GM06990 (cell line): Measurements from ENCODE around the gene CASZ1.

Experiments
- DNase-seq: peaks from one replicate; pipeline ENCODE4 v3.0.0-alpha.2; 2011; ENCODE audit not compliant: insufficient read length; ENCODE audit errors: extremely low read depth
- H3K27me3 ChIP-seq: replicated peaks from 2 replicates; pipeline ENCODE4 v1.6.0; 2011; ENCODE audit warnings: low read length; ENCODE audit not compliant: control insufficient read depth, insufficient read depth
- H3K36me3 ChIP-seq: 2 replicates; pipeline ENCODE4 v1.5.1; 2011; ENCODE audit warnings: low read length; ENCODE audit not compliant: control insufficient read depth, insufficient read depth
- H3K4me3 ChIP-seq: replicated peaks from 2 replicates; pipeline ENCODE4 v1.5.1; 2011; ENCODE audit warnings: low read depth, mild to moderate bottlenecking, control low read depth, low read length
- TF ChIP-seq, protein P1 (sequence below): IDR thresholded peaks from 2 replicates; pipeline ENCODE4 v1.5.1; 2011; ENCODE audit warnings: low read length, control low read depth, mild to moderate bottlenecking, inconsistent platforms; ENCODE audit not compliant: insufficient read depth, poor library complexity, severe bottlenecking

CASZ1 gene, protein sequence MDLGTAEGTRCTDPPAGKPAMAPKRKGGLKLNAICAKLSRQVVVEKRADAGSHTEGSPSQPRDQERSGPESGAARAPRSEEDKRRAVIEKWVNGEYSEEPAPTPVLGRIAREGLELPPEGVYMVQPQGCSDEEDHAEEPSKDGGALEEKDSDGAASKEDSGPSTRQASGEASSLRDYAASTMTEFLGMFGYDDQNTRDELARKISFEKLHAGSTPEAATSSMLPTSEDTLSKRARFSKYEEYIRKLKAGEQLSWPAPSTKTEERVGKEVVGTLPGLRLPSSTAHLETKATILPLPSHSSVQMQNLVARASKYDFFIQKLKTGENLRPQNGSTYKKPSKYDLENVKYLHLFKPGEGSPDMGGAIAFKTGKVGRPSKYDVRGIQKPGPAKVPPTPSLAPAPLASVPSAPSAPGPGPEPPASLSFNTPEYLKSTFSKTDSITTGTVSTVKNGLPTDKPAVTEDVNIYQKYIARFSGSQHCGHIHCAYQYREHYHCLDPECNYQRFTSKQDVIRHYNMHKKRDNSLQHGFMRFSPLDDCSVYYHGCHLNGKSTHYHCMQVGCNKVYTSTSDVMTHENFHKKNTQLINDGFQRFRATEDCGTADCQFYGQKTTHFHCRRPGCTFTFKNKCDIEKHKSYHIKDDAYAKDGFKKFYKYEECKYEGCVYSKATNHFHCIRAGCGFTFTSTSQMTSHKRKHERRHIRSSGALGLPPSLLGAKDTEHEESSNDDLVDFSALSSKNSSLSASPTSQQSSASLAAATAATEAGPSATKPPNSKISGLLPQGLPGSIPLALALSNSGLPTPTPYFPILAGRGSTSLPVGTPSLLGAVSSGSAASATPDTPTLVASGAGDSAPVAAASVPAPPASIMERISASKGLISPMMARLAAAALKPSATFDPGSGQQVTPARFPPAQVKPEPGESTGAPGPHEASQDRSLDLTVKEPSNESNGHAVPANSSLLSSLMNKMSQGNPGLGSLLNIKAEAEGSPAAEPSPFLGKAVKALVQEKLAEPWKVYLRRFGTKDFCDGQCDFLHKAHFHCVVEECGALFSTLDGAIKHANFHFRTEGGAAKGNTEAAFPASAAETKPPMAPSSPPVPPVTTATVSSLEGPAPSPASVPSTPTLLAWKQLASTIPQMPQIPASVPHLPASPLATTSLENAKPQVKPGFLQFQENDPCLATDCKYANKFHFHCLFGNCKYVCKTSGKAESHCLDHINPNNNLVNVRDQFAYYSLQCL (N-terminal part only)

DNA sequence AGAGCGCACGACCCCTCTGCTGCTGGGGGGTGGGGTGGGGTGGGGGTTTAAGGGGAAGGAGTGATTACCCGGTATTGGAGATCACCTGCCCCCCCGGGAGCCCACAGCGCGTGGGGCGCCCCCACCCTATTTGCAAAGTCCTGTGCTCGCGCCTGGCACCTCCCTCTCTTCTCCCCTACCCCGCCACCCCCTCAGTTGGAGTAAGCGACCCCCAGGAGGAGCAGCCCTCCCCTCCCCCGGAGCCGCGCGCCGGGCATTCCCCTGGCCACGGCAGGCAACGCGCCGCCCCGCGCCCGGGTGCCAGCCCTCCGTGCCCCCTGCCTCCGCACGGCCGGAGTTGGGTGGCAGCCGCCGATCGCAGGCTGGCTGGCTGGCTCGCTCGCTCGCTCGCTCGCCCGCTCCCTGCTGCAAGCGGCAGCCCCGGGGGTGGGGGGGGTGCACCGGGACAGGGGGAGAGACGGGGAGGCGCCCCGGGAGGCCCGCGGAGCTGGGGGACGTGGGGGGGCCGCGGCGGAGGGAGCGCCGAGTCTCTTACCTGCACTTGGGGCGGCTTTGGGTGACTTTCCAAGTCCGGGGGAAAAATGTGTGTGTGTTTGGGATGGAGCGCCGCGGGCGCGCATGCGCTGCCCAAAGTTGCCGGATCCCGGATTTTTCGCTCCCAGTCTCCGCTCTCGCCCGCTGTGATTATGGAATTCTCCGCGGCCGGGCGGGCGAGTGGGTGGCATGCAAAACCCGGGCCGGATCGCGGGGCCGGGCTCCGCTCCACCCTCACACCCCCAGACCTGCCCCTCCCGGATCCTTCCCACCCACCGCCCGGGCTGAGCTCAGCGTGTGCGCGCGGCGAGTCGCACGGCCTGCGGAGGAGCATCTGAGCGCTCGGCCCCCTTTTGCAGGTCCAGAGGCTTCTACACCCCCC lies at the start of gene CASZ1:
Gene CASZ1, minus strand, starts transcription at position 618 of the 916 bp plus-strand sequence. CDS start 102,757 bp downstream, outside the sequence.
- TF ChIP-seq, protein P1, sequence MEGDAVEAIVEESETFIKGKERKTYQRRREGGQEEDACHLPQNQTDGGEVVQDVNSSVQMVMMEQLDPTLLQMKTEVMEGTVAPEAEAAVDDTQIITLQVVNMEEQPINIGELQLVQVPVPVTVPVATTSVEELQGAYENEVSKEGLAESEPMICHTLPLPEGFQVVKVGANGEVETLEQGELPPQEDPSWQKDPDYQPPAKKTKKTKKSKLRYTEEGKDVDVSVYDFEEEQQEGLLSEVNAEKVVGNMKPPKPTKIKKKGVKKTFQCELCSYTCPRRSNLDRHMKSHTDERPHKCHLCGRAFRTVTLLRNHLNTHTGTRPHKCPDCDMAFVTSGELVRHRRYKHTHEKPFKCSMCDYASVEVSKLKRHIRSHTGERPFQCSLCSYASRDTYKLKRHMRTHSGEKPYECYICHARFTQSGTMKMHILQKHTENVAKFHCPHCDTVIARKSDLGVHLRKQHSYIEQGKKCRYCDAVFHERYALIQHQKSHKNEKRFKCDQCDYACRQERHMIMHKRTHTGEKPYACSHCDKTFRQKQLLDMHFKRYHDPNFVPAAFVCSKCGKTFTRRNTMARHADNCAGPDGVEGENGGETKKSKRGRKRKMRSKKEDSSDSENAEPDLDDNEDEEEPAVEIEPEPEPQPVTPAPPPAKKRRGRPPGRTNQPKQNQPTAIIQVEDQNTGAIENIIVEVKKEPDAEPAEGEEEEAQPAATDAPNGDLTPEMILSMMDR: no peak
- no peaks in the 10 kb centered on the region for H3K36me3 ChIP-seq
- H3K27me3 ChIP-seq: no peaks in the 10 kb centered on the region; the same call in none of the 2 replicates
- DNase-seq: no peak
- H3K4me3 ChIP-seq: peak within 1 kb of the TSS; percentile 61

DNA sequence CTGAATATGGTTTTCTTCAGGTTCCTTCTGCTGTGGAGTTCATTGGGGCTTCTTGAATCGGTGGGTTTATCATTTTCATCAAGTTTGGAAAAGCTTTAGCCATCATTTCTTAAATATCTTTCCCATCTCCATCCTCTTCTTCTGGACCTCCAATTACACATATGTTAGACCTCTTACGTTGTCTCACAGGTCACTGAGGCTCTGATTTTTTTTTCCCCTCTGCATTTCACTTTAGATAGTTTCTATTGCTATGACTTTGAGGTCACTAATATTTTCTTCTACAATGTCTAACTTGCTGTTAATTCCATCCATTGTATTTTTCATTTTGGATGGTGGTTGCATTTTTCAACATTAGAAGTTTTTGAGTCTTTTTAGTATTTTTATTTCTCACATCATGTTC lies 47.3 kb upstream of the CASZ1 start:
- no peak for DNase-seq
- H3K27me3 ChIP-seq: no peaks in the 10 kb centered on the region; the same call in 1 of the 2 replicates
- TF ChIP-seq, protein P1: no peak

DNA sequence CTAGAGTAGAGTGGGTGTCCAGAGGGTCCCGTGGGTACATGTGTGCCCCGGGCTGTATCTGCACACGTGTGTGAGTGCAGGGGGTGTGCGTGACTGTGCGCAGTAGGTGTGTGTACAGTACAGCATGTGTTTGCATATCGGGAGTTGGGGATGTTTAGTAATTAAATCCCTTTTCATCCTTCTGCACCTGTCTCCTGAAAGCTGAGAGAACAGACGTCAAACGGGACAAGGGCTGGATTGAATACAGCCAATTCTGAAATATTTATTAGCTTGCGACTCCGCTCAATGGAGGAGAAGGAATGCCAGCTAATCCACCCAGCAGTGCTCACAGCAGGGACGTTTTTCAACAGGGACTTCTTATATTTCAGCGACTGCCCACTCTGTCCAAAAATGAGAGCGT lies 44.7 kb upstream of the CASZ1 start:
- H3K27me3 ChIP-seq: no peaks in the 10 kb centered on the region; the same call in none of the 2 replicates
- no peaks in the 10 kb centered on the region for H3K36me3 ChIP-seq
- TF ChIP-seq, protein P1: no peak
- no peak for DNase-seq
- no peak overlapping the region for H3K4me3 ChIP-seq

More for the DNA sequence above, 47.3 kb upstream of the CASZ1 start:
- Histone ChIP-seq H3K36me3 (no peaks in the 10 kb centered on the region), H3K4me3 (no peak overlapping the region)

DNA sequence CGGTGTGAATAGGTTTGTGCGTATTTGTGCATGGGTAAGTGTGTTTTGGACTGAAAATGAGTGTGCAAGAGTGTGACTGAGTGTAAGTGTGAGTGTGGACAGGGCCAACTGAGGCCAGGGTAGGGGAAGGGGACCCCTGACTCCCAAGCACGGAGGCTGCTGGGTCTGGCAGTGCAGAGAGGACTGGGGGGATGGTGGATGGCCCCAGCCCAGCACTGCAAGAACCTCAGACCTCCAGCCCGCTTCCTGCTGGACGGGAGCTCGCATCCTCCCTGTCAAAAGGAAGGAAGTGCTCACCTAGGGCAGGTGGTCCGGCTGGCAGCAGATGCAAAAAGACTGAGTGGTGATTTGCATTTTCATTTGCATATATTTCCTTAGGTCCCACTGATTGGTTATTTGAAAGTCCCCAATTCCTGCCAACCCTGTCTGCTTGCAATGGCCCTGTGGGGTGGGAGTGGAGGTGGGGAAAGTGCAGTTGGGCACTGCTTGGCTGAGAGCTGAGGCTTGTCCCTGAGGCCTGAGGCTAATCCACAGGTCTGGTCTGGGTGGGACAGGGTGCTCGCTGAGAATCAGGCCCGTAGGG lies 42.8 kb upstream of the CASZ1 start:
- no peak overlapping the region for H3K4me3 ChIP-seq
- no peaks in the 10 kb centered on the region; the same call in none of the 2 replicates for H3K27me3 ChIP-seq
- DNase-seq: no peak
- no peaks in the 10 kb centered on the region for H3K36me3 ChIP-seq
- TF ChIP-seq, protein P1: no peak

DNA sequence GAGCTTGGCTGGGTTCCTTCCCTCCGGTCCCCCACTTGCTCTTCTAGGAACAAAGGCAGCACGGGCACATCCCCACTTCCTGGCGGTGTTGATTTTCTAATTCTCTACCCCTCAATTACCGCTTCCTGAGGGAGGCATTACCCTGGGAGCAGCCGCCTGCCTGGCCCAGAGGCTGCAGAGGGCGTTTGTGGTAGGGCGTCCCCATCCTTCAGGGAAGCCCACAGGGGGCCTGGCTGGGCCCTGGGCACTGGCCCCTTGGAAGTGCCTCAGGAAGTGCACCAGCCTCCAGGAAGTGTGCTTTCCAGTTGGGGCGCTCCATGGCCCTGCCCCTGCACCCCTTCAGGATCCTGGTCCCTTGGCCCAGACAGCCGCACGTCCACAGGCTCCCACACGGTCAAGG lies 42.1 kb upstream of the CASZ1 start:
- TF ChIP-seq, protein P1: no peak
- DNase-seq: no peak
- H3K36me3 ChIP-seq: no peaks in the 10 kb centered on the region
- H3K27me3 ChIP-seq: no peaks in the 10 kb centered on the region; the same call in none of the 2 replicates
- no peak overlapping the region for H3K4me3 ChIP-seq
